GM12892 (cell line): ENCODE data around the gene MYOZ3.

Experiments
- POLR2A ChIP-seq: IDR thresholded peaks from 2 replicates; pipeline ENCODE4 v1.6.1; 2011; ENCODE audit warnings: low read depth, low read length, control low read depth
- POLR2AphosphoS5 ChIP-seq: IDR thresholded peaks from 2 replicates; pipeline ENCODE4 v1.6.1; 2011; ENCODE audit warnings: low read depth, low read length, control low read depth

GRCh38 chr5:150625164-150625535 is 35.9 kb upstream of the MYOZ3 start:
- TF ChIP-seq POLR2A (no peak), POLR2AphosphoS5 (no peak)
